Activated CD4-positive, alpha-beta T cell treated with anti-CD3 and anti-CD28 coated beads for 36 hours (primary cell): Measurements from ENCODE around the gene SUSD5. TPM values are rescaled to one million over a fixed set of nuclear protein-coding genes. Genes with fewer than 3 reads are reported as not detected.

Experiments
- total RNA-seq, 2 experiments: library from RNA; stranded (reverse); gene quantifications; one replicate each; pipeline ENCODE4 v1.2.3, GENCODE V29; 2021

SUSD5 gene
- total RNA-seq, 2 experiments from 2014 or later = not detected

Other genes starting within 250 kb of the SUSD5 start
- gene GLB1, start 121.7 kb downstream of the SUSD5 start, total RNA-seq = 10 to 100 TPM; 44.2 to 48.9 TPM
- 1 to 10 TPM; 6.6 to 6.7 TPM for gene TMPPE, start 121.7 kb downstream of the SUSD5 start, total RNA-seq
- gene CRTAP, start 104.8 kb downstream of the SUSD5 start, total RNA-seq = 10 to 100 TPM; 39.2 to 43.4 TPM
- under 1 TPM in 1 of 2 experiments, not detected in 1; 0.07 TPM for gene FBXL2, start 58.6 kb upstream of the SUSD5 start, total RNA-seq
- gene UBP1, start 221.6 kb upstream of the SUSD5 start, total RNA-seq = 10 to 100 TPM; 54.8 to 66.0 TPM